ENCODE results near the gene LRRN2.

Gene LRRN2

DNA sequence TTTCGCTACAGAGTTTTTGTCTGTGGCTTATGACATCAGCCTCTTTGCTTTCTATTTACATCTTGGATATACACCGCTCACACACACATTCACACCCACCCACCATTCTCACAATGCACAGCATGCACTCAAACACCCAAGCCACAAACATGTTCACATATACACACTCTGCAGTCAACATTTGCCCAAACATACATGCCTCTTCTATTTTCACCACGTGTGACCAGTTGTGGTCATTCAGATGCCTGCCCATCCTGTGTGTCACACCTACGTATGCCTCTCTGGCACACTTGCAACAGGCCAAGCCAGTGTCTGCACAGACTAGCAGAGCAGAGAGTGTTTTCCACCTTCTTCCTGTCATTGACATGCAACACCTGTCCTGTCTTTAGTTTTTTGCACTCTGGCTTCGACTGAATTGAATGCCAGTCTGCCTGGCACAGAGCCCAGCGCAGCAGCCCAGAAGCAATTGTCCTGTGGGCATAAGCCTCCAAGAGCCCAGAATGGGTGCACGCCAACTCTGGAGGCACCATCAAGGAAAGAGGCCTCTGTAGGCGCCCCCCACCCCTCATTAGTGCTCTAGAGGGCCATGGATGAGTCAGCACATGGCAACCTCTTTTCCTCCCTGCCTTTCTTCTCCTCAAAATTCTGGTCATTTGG, 37.7 kb upstream of the LRRN2 start:
- DNase-seq (ENCODE audit: low read depth) = no peak
- TF ChIP-seq, protein P1, sequence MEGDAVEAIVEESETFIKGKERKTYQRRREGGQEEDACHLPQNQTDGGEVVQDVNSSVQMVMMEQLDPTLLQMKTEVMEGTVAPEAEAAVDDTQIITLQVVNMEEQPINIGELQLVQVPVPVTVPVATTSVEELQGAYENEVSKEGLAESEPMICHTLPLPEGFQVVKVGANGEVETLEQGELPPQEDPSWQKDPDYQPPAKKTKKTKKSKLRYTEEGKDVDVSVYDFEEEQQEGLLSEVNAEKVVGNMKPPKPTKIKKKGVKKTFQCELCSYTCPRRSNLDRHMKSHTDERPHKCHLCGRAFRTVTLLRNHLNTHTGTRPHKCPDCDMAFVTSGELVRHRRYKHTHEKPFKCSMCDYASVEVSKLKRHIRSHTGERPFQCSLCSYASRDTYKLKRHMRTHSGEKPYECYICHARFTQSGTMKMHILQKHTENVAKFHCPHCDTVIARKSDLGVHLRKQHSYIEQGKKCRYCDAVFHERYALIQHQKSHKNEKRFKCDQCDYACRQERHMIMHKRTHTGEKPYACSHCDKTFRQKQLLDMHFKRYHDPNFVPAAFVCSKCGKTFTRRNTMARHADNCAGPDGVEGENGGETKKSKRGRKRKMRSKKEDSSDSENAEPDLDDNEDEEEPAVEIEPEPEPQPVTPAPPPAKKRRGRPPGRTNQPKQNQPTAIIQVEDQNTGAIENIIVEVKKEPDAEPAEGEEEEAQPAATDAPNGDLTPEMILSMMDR (IDR thresholded peaks at IDR 0.05; ENCODE audit: low read depth, low read length, missing control alignments) = no peak
- H3K4me3 ChIP-seq (ENCODE audit: low read depth, low read length) = no peak overlapping the region
- in situ Hi-C loops (cut with HindIII; ENCODE audit: low sequenced_read_pairs) = no loop called here

DNA sequence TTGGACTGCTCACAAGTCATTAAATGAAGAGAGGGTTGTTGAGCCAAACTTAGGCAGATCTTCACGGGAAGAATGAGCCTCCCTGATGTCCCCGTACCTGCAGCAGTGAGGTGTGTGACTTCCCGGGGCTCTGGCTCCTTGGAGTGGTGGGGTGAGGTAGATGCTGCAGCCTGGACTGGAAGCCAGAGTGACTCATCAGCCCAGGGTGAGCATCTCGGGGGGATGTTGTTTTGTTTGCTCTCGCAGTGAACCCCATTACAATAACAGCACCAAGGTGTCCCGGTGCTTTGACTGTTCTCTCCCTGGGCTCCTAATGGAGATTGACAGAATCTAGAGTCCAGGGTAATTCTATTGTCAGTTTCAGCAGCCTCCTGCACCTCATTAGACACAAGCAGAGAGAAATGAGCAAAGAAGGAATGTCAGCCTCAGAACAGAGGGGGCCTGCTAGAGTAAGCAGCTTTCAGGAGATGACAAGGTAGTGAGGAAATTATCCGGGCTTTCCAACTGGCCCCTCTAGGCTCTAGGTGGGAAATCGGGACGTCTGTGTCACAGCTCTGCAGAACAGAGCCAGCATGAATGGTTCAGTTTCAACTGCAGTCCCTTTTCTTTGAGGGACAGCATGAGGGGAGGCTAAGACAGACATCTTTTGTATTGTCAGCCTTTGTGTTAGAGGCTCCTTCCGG, 36.0 kb upstream of the LRRN2 start:
- DNase-seq (ENCODE audit: low read depth) = no peak
- no peak overlapping the region for H3K4me3 ChIP-seq (ENCODE audit: low read depth, low read length)
- TF ChIP-seq, protein P1 (IDR thresholded peaks at IDR 0.05; ENCODE audit: low read depth, low read length, missing control alignments) = no peak
- in situ Hi-C loops (cut with HindIII; ENCODE audit: low sequenced_read_pairs) = no loop called here

DNA sequence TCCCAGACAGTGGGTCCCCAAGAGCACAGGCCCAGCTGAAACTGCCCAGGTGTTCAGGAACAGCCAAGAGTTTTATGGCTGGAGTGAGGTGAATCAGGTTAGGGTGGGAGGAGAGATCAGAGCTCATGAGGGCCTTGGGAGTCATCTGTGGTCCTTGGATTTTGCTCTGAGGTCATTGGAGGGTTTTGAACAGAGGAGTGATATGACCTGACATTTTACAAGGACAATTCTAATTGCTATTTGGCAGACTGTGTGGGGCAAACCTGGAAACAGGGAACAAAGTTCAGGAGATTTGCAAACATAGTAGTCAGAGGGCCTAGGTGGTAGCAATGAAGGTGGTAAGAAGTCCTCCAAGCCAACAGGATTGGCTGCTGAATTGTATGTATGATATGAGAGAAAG, 31.1 kb upstream of the LRRN2 start:
- no peak overlapping the region for H3K4me3 ChIP-seq (ENCODE audit: low read depth, low read length)
- TF ChIP-seq, protein P1 (IDR thresholded peaks at IDR 0.05; ENCODE audit: low read depth, low read length, missing control alignments) = no peak
- DNase-seq (ENCODE audit: low read depth) = no peak
- in situ Hi-C loops (cut with HindIII; ENCODE audit: low sequenced_read_pairs) = no loop called here

DNA sequence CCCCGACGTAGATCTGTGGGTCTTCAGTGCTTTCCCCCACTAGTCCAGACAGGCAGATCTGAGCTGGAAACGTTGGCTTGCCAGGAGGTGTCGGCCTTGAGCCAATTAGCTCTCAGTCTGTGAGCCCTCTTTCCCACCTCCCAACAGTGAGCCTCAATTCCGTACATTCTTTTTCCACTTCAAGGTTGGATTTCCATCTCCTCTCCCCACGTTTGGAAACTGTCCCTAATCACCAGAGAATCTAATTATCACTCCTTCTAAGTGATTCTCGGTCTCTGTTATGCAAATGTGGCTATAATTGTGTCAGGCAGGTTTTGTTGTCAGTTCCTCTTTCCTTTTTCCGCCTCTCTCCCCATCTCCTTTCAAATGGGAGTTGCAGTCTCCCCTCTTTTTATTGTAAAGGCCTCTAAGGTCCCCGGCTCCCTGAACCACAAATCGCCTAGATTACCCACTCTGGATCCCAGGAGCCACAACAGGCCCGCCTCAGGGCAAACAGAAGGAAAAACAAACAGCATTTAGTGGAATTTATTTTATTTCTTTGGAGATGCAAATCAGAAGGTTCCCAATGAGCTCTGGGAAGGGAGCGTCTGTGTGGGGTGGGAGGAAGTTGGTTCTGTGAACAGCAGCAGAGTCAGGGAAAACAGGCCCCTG, 29.4 kb upstream of the LRRN2 start:
- H3K4me3 ChIP-seq (ENCODE audit: low read depth, low read length) = no peak overlapping the region
- in situ Hi-C loops (cut with HindIII; ENCODE audit: low sequenced_read_pairs) = no loop called here
- no peak for DNase-seq (ENCODE audit: low read depth)
- TF ChIP-seq, protein P1 (IDR thresholded peaks at IDR 0.05; ENCODE audit: low read depth, low read length, missing control alignments) = no peak

DNA sequence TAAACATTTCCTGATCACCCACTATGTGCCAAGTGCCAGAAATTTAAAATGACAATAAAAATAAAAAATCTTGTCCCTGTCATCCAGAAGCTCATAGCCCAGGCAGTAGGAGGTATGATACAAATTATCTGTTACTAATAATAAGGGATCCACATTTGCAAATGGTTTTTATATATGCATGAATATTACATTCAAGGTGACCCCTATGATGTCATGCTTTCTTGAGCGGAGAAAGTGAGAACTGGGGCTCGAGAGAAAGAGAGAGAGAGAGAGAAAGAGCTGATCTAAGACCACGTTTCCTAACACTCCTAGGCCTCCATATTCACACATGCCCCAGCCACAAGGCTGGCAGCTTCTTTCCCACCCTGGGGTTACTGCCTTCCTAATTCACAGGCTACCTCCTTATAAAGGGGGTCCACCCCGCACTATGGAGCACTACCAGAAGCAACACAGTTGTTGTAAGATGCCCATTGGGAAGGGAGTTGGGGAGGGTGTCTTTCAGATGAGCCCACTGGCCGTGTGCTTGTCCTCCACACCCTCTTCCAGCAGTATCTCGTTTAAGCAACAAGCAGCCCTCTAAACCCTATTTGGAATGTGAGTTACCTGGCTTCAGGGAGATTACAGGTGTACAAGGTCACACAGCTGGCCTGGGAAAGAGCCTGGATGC, 28.8 kb upstream of the LRRN2 start:
- no peak overlapping the region for H3K4me3 ChIP-seq (ENCODE audit: low read depth, low read length)
- DNase-seq (ENCODE audit: low read depth) = no peak
- TF ChIP-seq, protein P1 (IDR thresholded peaks at IDR 0.05; ENCODE audit: low read depth, low read length, missing control alignments) = no peak
- in situ Hi-C loops (cut with HindIII; ENCODE audit: low sequenced_read_pairs) = no loop called here

DNA sequence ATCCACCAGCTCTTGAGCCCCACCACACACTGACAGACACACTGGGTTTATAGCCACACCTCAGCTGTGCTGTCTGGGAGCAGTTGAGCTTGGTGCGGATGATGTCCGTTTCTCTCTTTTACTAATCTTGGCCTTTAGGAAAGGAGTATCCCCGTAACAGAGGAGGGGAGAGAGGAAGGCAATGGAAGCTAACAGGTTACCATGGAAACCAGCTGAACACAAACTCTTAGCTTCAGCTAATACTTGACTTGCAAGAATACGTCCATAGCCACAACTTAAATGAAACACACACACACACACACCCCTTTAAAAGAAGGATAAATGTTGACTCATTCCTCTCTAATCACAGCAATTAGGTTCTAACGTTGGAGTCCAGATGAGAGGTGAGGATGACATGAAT, 28.0 kb upstream of the LRRN2 start:
- TF ChIP-seq, protein P1 (IDR thresholded peaks at IDR 0.05; ENCODE audit: low read depth, low read length, missing control alignments) = no peak
- no peak for DNase-seq (ENCODE audit: low read depth)
- in situ Hi-C loops (cut with HindIII; ENCODE audit: low sequenced_read_pairs) = no loop called here

More for the DNA sequence above, 28.0 kb upstream of the LRRN2 start:
- no peak overlapping the region for H3K4me3 ChIP-seq (ENCODE audit: low read depth, low read length)
